NCI-H1417 treated with DMSO at 0.1 percent for 48 hours (cell line): ENCODE measurements around the gene ARMH2.

ENCODE experiments used
- DNase-seq: peaks from one replicate; lab custom pipeline; 2025; lab: John Stamatoyannopoulos, UW

The ARMH2 gene

GRCh38 chr6:24798740-24799540, at the start of gene ARMH2:
Gene ARMH2 (minus strand): TSS chr6:24798917. CDS start chr6:24798857, 60 bp downstream.
- no peak for DNase-seq

- no peak for DNase-seq
These were observed 49.7 kb upstream of the ARMH2 start for GRCh38 chr6:24848461-24848860.

DNA sequence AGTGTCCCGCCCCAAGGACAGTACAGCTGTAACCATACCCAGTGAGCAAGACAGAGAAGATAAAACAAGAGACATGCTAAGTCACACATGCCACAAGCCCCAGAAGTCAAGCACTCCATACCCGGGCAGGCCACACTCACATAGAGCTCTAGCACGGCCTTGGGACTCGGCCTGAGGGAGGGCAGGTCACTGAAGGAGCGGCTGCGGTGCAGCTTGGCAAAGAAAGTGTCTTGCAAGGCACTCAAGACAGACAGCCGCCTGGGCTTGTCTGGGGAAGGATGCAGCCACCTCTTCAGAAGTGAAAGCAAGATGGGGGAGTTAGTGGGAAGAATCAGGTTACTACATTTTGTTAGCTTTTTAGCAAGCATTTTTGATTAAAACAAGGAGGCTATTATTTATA, 48.7 kb upstream of the ARMH2 start:
- no peak for DNase-seq

DNA sequence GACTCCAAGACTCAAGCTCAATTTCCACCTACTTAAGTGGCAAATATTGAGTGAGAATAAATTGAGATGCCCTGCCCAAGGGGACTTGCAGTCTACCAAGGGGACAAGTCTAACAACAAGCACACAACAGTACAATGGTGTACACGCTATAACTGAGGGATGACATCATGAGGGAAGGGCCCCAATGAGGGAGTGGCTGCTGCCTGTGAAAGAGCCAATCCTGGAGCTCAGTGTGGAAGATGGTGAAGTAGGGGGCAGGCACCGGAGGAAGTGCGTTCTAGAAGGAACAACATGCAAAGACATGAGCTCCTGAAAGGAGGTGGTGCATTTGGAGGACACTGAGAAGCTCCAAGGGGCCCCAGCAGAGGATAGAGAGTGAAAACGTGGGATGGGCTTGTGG, 46.9 kb upstream of the ARMH2 start:
- no peak for DNase-seq

DNA sequence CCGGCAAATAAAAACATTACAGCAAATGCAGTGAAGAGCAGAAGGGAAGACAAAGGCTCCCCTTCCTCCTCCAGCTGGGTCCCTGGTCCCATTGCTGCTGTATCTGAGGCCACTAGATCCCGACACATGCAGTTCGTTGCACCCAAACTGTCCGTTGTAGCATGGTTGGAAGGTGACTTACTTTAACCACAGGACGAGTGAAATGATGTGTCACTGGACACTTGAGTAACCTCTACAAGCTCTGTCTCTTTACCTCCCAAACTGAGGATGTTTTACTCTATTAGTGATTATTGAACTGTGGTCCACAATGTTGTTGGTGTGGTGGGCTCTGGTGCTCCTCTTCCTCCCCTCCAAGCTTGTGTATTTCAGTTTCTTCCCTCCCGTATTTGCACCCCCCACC, 46.2 kb upstream of the ARMH2 start:
- DNase-seq, result no peak

- DNase-seq, result no peak
These were observed 45.3 kb upstream of the ARMH2 start for GRCh38 chr6:24844061-24844460.

- no peak for DNase-seq
These were observed 41.5 kb upstream of the ARMH2 start for GRCh38 chr6:24840187-24840586.

DNA sequence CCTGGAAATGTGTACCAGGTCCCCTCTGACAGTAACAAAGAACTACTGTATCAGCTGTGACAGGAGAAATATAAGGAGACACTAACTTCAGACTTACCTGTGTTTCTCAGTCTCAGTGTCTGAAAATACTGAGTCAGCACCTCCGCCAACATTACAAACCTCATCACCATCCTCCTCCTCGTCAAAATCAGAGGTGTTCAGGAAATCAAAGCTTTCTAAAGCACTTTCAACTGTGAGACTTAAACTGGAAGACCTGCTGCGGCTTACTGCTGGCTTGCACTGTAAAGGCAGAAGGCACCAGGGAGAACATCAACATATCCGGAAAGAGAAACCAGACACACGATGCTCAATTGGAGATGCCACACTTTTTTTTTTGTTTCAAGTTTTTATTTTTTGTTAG, 40.3 kb upstream of the ARMH2 start:
- no peak for DNase-seq

- no peak for DNase-seq
These were observed 39.4 kb upstream of the ARMH2 start for GRCh38 chr6:24838081-24838480.

- no peak for DNase-seq
These were observed 37.4 kb upstream of the ARMH2 start for GRCh38 chr6:24836109-24836508.

DNA sequence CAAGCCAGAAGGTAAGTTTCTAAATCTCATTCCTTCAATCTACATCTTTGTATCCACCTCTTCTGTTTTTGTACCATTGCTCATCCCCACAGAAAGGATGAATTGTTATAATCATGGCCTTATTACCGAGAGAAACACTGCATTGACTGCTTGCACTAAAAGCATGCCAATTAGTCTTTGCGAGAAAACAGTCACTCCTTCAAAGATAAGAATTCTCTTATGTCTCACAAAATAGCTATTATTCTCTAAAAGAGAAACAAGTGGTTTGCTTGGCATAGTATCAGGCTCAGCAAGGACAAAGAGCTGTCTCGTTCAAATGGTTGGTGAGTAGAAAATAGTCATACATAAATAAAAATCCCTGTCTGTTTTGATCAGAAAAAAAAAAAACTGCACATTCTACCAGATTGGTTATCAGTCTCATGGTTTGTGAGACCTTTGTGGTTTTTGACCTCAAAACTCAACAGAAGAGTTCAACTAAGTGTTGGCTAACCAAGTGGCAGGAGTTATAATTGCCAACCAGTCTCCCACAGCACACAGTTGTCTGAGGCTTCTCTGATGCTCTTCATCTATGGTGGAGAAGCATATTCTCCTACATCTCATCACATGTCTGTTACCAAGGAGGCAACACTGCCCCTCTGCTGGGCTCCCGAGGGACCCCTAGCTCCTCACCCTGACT, 35.1 kb upstream of the ARMH2 start:
- DNase-seq, result no peak

DNA sequence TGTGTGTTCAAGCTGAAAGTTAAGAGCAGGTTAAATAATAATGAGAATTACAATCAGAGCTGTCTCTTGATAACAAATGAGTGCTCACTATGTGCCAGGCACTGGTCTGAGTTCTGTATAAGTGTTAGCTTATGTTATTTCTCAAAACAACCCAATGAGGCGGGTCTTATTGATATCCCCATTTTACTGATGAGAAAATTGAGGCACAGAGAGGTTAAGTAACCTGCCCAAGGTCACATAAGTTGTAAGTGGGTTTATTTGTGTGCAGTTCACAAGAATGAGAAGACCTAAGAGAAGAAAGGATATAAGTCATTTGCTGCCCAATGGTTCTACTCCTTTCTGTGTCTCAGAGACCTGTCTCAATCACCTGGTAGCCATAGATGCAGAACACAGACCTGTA, 34.1 kb upstream of the ARMH2 start:
- DNase-seq, result no peak

DNA sequence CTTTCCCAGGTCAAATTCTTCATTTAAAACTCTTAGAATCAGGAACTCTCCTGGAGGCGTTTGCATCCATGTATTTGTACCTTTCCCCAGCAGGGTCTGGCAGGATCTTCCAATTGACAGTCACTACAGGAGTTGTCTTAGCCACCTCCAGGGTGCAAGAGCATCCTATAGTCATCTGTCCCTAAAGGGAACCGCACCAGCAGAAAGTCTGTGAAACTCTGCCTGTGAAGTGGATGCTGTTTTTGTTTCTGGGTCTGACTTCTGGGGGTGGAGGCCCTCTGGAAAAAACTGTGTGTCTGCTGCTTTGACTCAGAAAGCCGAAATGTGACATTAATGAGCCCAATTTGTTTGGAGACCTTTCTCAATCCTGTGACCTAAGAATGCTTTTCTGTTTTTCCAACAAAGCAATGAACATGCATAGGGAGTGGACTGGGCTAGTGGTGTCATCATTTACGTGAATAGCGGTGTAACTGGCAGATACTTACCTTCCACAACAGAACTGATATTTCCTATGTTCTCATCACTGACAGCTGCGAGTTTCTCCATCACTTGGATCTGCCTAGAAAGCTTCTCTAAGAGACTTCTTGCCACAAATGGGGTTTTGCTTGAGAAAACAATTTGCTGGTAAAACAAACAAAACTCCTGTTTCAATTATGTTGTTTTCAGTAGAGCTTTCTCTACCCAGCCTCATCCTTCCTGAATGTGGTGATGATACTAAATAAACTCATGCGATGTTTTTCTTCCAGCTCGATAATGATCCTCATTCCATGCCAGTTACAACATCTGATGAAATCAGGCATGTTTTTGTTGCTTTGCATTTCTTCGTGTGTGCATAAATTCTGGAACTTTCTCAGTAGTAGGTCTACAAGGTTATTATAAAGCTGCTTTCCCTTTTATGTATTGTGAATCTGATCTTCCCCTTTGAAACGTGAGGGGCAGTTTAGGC, 33.3 kb upstream of the ARMH2 start:
- DNase-seq, result no peak

DNA sequence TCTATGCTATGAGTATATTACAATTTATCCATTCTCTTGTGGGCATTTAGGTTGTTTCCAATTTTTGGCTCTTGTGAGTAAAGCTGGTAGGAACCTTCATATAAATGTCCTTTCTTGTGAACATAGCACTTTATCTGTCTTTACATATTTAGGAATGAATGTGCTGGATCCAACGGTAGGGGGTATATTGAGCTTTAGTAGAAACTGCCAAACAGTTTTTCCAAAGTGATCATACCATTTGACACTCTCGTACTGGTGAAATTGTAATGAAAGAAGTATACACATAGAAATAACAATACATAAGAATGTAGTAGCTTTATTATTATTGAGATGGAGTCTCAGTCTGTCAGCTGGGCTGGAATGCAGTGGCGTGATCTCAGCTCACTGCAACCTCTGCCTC, 30.9 kb upstream of the ARMH2 start:
- no peak for DNase-seq

GRCh38 chr6:24827970-24828369, 29.3 kb upstream of the ARMH2 start:
- no peak for DNase-seq

DNA sequence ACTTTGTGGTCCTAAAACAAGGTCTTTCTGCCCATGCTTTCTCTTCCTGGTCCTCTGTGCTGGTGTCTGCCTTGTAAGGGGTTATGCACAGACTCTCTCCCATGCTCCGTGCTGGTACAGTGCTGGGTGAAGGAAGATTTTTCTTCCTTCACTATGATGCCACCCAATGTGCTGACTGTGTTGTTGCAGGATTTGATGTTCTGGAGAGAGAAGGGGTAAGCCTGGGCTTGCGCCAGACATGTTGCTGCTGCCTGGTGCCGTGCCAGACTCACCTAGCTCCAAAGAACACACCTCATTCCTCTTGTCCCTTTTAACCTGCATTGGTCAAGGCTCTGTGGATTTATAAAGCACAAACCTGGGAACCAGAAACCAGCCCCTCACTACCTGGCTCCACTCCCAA, 28.4 kb upstream of the ARMH2 start:
- no peak for DNase-seq

DNA sequence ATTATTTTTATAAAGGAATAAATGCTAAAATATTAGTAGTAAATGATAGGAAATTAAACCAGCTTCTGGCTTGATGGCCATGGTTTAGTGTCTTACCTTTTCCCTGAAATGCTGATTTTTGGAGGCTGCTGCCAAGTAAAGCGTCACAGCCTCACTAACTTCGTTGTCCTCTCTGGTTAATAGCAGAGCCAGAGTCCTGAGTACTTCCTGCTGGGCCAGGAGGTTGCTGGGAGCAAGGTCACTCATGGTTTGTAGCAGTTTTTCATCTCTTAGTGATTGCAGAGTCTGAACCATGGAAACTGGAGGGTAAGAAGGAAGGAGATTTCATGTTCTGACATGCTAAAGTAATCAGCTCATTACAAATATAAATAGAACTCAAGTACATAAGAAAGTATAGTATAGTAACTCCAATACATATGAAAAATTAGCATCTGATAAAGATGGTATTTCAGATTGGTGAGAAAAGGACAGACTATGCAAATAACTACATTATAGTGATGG, 26.5 kb upstream of the ARMH2 start:
- DNase-seq, result no peak

GRCh38 chr6:24824142-24824938, 25.6 kb upstream of the ARMH2 start:
- DNase-seq, result no peak

DNA sequence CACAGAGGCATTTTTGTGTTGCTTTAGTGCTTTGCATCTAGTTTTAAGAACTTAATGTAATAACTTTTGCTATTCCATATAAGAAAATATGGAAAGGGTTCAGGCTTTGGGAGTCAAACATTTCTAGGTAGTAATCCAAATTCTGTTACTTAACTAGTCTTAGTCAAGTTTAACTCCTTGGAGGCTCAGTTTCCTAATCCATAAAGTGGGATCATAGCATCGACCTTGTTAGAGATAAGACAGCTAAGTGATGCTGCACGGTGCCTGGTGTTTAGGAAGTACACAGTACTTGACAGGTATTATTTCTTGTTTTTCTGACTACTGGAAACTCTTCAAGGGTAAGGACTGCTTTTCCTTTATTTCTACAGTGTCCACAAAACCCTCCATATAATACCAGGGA, 24.5 kb upstream of the ARMH2 start:
- no peak for DNase-seq

GRCh38 chr6:24822696-24823095, 24.0 kb upstream of the ARMH2 start:
- no peak for DNase-seq

GRCh38 chr6:24821860-24822444, 23.2 kb upstream of the ARMH2 start:
- no peak for DNase-seq
